GM23248 (cell line): ENCODE measurements around the gene NCOA7.

ENCODE experiments used
- EZH2 ChIP-seq: fragments of 200-600 bp; sonication (generic); IDR thresholded peaks from 2 replicates; pipeline ENCODE4 v1.6.1; 2018; ENCODE audit warnings: antibody characterized with exemption, mild to moderate bottlenecking; ENCODE audit not compliant: insufficient read depth, poor library complexity, severe bottlenecking
- EZH2phosphoT487 ChIP-seq: fragments of 200-600 bp; sonication (generic); IDR thresholded peaks from 2 replicates; pipeline ENCODE4 v1.6.1; 2018; ENCODE audit warnings: antibody characterized with exemption, moderate library complexity, mild to moderate bottlenecking, low read depth; ENCODE audit not compliant: insufficient read depth

DNA sequence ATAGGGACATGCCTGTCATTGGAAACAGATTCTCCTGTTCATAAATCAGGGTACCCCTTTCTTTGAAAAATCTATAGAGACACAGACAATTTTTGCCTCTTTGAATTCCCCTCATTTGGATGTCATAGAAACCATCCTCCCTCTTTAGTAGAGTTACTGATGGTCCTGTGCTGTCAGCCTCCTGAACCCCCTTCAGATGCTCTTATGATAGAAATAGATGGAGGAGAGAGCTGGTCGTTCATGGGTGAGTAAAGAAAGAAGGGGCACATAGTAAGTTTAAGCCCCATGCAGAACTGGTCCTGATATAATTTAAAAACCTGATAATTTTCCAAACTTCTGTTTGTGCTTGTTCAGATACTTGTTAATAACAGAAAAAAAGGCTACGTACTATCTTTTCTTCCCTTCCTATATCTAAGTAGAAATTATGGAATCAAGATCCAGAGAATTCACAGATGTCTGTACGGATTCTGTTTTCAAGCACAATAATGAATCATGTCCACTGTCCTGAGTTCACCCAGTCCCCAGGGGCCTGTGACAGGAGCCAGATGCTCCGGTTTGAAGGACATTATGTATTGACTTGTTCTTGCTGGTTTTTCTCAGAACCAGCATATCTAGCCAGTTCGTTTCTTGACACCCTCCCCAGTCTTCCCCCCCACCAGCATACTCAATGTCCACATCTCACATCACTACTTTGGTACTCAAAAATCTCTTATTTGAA lies 78.1 kb downstream of the NCOA7 start:
- TF ChIP-seq EZH2phosphoT487: no peak
- no peak for TF ChIP-seq EZH2
